GM12875 (cell line): Measurements from ENCODE around the gene FUT8.

Experiments
- H3K4me3 ChIP-seq: one replicate; pipeline ENCODE4 v1.5.1; 2011; ENCODE audit warnings: low read depth, low read length, control low read depth
- CTCF ChIP-seq: IDR thresholded peaks from 2 replicates; pipeline ENCODE4 v1.5.1; 2011; ENCODE audit warnings: low read depth, mild to moderate bottlenecking, control low read depth, inconsistent platforms, low read length, moderate library complexity, borderline replicate concordance; ENCODE audit not compliant: insufficient read depth

The FUT8 gene

GRCh38 chr14:65774041-65774440 is 361.5 kb downstream of the FUT8 start:
- H3K4me3 ChIP-seq: no peak overlapping the region
- TF ChIP-seq CTCF: no peak

- H3K4me3 ChIP-seq: no peak overlapping the region
- no peak for TF ChIP-seq CTCF
Observed at GRCh38 chr14:65776193-65776852, 363.8 kb downstream of the FUT8 start.

GRCh38 chr14:65780566-65780965 is 368.0 kb downstream of the FUT8 start:
- TF ChIP-seq CTCF: no peak
- no peak overlapping the region for H3K4me3 ChIP-seq

- TF ChIP-seq CTCF: no peak
- no peak overlapping the region for H3K4me3 ChIP-seq
Observed at GRCh38 chr14:65783101-65783500, 370.6 kb downstream of the FUT8 start.

GRCh38 chr14:65783576-65783975 is 371.0 kb downstream of the FUT8 start:
- no peak for TF ChIP-seq CTCF
- H3K4me3 ChIP-seq: no peak overlapping the region

- no peak for TF ChIP-seq CTCF
- H3K4me3 ChIP-seq: no peak overlapping the region
Observed at GRCh38 chr14:65784574-65784973, 372.0 kb downstream of the FUT8 start.

- no peak overlapping the region for H3K4me3 ChIP-seq
- no peak for TF ChIP-seq CTCF
Observed at GRCh38 chr14:65787461-65787860, 374.9 kb downstream of the FUT8 start.
